Activated CD8-positive, alpha-beta memory T cell treated with anti-CD3 and anti-CD28 coated beads for 1 hour (primary cell): ENCODE results near the gene IFFO2.

Experiments used
- DNase-seq, 2 donors: peaks; one replicate each; pipeline ENCODE4 v3.0.0-alpha.2; 2020; ENCODE audit warnings: low read depth in 1 of 2; ENCODE audit errors: extremely low read depth in 1 of 2

IFFO2 gene

DNA sequence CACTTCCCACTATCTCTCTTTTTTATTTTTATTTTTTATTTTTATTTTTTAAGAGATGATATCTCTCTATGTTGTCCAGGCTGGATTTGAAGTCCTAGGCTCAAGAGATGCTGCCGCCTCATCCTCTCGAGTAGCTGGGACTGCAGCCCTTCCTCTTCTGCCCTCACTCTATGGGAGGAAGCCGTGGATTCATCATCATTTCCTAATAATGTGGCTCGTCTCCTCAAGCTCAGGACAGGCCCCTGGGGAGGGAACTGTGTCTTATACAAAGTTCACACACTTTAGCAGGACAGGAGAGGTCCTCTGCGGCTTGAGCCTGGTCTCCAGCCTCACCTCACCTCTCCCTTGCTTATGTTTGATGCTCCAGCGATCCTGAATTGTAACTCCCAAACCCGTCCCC is 16.5 kb upstream of the IFFO2 start:
- no peak for DNase-seq

DNA sequence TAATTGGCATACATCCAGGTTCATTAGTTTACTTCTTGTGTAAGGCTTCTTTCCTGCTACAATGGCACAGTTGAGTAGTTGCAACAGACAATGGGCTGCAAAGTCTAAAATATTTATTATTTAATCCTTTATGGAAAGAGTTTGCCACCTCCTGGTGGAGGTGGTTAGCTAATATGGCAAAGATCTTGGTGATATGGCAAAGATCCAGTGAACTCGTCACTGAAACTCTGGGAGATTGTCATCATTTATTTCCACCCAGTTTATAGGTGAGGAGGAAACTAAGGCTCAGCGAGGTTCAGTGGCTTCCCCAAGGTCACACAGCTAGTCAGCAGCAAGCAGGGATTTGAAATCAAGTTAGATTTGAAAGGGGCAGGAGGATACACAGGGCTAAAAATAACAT is 16.1 kb upstream of the IFFO2 start:
- no peak for DNase-seq

DNA sequence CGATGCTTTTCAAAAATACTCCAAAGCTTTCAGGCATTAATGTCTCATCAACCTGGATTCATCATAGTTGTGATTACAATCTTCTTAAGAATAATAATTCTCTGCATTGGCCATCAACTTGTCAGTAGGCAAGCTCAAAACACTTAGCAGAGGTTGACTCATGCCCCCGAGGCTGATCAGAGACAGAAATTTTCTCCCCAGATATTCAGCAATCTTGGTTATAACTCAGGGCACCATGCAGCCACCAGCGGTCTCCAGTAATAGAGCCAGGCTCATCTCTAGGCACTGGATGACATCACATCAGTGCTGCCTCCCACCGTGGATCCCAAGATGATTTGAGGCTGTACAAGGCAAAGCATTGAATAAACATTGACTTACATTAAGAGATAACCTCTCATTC is 14.3 kb upstream of the IFFO2 start:
- DNase-seq = no peak

DNA sequence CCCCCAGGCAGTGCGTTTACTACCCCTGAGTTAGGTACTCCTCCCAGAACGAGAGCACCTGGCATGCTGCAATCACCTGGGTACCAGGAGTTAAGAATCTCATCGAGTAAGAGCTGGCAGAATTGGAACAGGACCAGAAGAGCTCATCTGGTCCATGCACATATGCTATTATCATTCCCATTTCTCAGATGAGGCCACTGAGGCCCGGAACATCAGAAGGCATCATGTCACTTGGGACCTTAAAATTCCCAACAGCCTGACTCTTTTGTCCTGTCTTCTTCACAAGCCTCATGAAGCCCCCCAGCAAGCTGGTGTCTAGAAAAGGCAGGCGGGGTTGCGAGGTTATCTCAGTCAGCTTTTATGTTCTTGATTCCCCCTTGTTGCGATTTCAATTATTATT is 13.9 kb upstream of the IFFO2 start:
- no peak for DNase-seq

DNA sequence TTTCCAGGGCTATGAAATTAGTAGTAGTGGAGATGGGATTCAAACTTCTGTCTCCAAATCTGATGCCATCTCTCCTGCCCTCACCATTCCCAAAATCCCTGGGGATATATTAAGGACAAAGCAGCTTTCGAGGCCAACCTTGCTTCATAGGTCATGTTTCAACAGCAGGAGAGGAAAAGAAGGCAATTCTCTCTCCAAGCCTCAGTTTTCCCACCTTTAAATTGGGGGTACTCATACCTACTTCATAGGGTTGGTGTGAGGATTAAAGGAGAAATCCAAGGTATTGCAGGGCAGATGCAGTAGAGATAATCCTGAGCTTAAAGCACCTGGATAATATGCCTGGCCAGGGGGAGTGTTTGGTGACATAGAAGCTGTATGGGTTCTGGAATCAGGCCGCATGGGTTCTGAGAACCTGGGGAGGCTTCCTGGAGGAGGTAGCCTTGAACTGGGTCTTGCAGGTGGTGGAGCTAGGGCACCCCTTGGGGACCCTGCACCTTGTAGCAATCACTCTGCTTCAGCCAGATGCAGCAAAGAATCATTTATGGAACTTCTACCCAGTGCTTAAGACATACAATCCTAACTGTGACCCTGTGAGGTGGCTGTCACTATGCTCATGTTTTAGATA is 10.7 kb upstream of the IFFO2 start:
- DNase-seq = no peak

DNA sequence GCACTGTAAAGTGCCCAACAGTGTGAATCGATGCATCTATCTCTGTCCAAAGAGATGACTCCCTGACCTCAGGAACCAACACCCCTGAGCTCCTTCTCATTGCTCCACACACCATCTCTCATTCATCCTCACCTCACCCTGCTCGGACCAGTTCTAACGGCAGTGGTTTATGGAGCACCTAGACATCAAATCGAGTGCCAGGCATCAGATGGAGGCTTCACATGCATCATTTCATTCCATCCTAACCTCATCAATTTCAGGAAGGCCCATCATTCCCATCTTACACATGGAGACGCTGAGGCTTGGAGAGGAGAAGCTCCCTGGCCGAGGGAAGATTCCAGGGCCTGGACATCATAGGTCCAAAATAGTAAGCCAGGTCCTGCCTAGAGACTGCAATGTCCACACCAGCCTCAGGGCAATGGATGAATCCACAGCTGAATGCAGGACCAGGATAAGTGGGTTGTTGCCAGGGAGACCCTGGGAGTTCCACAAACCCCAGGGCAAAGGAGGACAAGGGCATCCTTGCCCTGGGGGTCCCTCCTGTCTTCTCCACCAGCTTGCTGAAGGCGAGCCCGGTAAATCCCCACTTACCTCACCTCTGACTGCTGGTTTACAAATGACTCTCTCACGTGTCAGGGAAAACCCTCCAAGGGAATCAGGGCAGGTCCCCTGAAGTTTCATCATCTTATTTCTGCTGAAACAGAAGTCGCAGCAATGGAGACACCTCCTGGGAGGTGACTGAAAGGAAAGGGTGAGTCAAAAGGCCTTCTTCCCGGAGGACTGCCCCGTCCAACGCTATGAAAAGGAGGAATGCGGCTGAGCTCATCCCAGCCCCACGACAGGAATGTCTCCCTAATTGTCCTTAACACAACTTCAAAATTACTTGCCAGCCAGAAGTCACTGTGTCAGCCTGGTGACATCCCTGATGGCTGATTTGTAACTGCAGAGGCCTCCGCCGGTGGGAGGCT is 9.0 kb upstream of the IFFO2 start:
- no peak for DNase-seq

- no peak for DNase-seq
Observed at GRCh38 chr1:18963968-18964367, 7.5 kb upstream of the IFFO2 start.

DNA sequence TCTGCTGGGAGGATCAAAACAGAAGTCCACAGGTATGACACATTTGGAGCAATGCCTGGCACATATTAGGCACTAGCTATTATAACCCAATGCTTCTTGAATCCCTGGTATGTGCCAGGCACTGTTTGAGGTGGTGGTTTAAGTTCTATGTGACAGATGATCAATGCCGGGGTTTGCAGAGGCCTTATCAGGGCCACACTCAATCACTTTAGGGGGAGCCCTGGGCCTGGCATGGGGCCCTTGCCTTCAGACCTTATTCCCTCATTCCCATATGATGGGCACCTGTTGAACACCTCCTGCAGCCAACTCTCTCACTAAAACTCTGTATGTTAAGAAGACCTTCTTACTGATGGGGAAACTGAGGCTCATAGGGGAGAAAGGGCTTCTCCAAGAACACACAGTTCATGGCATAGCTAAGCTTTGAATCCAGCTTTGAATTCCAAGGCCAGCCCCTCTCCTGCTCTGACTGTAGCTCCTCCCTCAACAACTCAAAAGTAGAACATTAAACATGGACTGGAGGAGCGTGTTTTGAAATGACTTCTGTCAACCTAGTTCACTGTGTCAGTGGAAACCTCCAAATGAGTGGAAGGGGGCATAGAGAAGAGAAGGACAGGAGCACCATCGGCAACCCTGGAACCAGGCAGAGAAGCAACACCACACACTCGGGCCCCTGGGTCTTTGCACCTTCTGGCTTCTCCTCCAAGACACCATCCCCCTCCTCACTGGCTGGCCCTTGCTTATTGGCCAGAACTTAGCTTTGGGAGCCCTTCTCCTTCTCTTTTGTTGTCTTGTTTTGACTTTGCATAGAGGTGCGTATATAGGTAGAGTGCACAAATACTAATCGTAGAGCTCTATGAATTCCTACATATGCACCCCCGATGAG is 6.6 kb upstream of the IFFO2 start:
- no peak for DNase-seq

DNA sequence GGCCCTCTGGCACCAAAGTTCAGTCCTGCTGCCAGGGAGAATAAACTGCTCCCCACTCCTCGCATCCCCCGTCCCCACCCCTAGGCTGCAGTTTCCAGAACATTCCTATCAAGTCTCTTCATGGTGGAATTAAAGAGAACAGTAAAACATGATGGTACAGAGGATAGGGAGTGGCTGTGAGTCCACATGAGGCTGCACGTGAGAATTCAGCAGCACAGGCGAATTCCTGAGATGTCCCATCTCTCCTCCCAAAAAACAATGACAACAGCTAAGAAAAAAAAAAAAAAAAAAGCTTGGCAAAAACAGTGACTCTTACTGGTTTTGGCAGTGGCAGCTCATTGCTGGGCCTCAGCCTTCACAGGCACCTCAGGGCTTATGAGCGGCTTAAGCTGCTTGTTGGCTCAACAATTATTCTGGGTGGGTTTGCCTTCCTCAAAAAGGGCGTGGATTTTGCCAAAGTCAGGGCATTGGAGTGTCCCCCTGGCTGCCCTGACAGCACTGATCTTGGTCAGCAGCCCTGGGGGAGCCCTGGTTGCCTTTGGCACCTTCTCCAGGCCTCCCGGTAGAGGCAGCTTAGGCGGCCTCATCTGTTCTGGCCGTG is 5.7 kb upstream of the IFFO2 start:
- no peak for DNase-seq

DNA sequence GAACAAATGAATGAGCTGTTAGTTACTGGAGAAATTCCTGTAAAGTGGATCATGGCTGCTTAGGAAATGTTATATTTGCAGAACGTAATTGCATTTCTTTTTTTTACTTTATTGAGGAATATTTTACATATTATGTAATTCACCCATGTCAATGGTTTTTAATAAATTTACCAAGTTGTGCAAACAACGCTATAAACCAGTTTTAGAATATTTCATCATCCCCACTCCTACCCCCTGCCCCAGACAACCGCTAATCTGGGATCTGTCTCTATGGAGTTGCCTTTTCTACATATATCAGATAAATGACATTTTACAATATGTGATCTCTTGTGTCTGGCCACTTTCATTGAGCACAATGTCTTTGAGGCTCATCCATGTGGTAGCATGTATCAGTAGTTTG is 4.3 kb upstream of the IFFO2 start:
- DNase-seq = no peak

DNA sequence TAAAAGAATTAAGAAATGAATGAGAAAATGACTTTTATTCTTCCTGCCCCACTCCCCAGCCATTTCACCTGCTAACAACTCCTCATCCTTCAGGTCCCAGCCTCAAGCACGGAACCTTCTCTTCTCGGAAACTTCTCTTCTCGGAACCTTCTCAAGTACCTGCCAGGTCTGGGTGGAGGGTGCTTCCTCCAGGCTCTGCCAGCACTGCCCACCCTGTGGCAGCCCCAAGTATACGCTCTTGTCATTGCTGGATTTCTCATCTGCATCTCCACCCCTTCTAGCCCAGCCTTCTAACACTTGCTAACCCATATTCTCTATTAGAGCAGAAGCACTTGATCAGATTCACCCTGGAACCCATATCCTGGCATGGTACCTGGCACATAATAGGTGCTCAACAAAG is 3.9 kb upstream of the IFFO2 start:
- DNase-seq = no peak

DNA sequence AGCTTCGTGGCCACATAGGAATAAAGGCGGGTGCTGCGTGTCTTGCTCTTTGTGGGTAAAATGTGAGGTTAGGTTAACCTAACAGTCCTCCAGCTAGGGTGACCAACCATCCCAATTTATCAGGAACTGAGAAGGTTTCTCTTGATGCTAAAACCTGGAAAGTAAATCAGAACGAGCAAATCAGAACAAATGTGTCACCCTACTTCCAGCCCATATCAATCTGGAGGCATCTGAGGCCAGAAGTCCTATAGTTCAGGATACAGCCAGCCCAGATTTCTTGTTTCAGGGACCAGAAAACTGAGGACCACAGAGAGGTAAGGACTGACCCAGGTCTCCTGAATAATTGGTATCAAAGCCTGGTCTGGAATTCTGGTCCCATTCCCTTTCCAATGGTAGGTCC is 3.1 kb upstream of the IFFO2 start:
- DNase-seq = no peak

GRCh38 chr1:18957532-18958300 is 1.2 kb upstream of the IFFO2 start:
- no peak for DNase-seq

DNA sequence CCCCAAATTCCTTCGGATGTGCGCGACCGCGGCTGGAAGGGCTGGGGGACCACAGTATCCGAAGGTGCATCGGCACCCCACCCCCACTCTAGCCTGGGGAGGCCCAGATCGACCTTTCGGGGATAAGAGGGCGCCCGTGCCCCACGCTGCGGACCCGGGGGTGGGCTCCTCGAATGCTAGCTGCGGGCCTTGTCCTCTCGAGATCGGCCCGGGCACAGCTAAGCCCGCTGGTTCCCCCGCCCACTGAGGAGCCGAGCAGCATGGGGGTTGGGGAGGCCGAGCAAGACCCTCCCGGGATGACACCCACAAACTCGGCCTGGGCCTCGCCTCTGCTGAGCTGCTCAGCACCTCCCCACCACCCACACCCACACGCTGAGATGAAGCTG is 653 bp upstream of the IFFO2 start:
- no peak for DNase-seq

DNA sequence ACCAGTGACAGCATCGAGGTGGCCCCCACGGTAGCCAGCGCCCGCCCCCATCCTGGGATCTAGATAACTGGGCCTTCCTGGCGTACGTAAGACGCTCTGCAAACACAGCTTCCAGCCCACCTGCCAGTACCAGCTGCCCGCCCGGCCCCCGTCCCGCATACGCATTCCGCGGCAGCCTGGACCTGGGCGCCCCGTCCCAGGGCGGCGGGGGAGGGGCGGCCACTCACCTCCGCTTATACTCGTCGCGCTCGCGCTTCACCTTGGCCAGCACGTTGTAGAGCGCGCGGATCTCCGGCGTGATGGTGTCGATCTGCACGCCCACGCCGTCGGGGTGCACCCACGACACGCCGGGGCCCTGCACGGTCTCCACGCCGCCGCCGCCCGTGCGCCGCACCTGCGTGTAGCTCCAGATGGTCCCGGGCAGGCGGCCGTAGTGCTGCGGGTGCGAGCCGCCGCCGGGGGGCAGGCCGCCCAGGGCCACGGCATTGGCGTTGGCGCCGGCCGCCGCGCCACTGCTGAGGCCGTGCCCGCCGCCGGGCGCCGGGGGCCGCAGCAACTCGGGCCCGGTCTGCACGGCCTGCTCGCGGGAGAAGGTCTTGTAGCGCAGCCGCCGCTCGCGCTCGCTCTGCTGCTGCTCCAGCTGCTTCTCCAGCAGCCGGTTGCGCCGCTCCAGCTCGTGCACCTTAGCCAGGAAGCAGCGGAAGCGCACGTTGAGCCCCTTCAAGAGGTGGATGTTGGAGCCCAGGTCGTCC is 859 bp downstream of the IFFO2 start:
- no peak for DNase-seq

GRCh38 chr1:18955131-18955440 is 1.4 kb downstream of the IFFO2 start:
- no peak for DNase-seq

GRCh38 chr1:18954270-18955071 is 2.0 kb downstream of the IFFO2 start:
- no peak for DNase-seq

GRCh38 chr1:18953731-18954231 is 2.7 kb downstream of the IFFO2 start:
- DNase-seq = no peak
